Mucosa of stomach (tissue), 1 donor: ENCODE measurements around the gene SMG5.

Source experiments
- H3K27me3 ChIP-seq: one replicate; pipeline ENCODE4 v1.7.0; 2013; ENCODE audit warnings: mild to moderate bottlenecking, low read length; ENCODE audit not compliant: control insufficient read depth, insufficient read depth
- H3K36me3 ChIP-seq: one replicate; pipeline ENCODE4 v1.7.0; 2013; ENCODE audit warnings: low read length; ENCODE audit not compliant: control insufficient read depth, insufficient read depth
- H3K4me1 ChIP-seq: one replicate; pipeline ENCODE4 v1.7.0; 2013; ENCODE audit warnings: mild to moderate bottlenecking, low read length; ENCODE audit not compliant: control insufficient read depth, insufficient read depth
- H3K4me3 ChIP-seq: one replicate; pipeline ENCODE4 v1.7.0; 2013; ENCODE audit warnings: low read length
- H3K9ac ChIP-seq: one replicate; pipeline ENCODE4 v1.7.0; 2013; ENCODE audit warnings: mild to moderate bottlenecking, low read length, moderate library complexity
- H3K9me3 ChIP-seq: one replicate; pipeline ENCODE4 v1.7.0; 2013; ENCODE audit warnings: mild to moderate bottlenecking, low read length, moderate library complexity; ENCODE audit not compliant: control insufficient read depth
- donor health status: Pancreatic carcinoma.

The SMG5 gene

GRCh38 chr1:156293098-156293434, 10.4 kb upstream of the SMG5 start:
- Histone ChIP-seq H3K27me3 (no peaks in the 10 kb centered on the region), H3K36me3 (no peaks in the 10 kb centered on the region), H3K4me1 (peaks cover 21% of the 10 kb centered on the region), H3K4me3 (no peak overlapping the region), H3K9me3 (no peaks in the 10 kb centered on the region), H3K9ac (no peak overlapping the region)

DNA sequence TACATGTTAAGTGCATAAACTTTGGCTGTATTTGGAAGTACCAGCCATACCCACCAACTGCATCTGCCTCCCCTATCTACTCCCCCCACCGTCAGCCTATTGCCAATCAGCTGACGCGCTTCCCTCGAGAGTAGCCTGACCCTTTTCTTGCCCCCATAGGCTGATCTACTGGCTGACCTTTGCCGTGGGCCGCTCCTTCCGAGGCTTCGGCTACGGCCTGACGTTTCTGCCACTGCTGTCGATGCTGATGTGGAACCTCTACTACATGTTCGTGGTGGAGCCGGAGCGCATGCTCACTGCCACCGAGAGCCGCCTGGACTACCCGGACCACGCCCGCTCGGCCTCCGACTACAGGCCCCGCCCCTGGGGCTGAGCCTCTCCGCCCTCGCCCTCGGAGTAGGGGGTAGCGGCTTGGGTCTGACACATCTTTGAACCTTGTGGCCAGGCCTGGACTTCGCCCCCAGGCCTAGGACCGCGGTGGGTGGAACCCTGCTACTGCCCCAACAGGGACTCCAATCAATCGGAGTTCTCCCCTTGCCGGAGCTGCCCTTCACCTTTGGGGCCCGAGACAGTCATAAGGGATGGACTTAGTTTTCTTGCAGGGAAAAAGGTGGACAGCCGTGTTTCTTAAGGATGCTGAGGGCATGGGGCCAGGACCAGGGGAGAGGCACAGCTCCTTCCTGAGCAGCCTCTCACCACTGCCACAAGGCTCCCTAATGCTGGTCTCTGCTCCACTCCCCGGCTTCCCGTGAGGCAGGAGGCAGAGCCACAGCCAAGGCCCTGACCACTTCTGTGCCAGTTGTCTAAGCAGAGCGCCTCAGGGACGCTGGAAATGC, 8.8 kb upstream of the SMG5 start:
- Histone ChIP-seq H3K36me3 (no peaks in the 10 kb centered on the region), H3K4me3 (peak overlapping the region; percentile 60), H3K27me3 (no peaks in the 10 kb centered on the region), H3K4me1 (peaks cover 21% of the 10 kb centered on the region), H3K9me3 (no peaks in the 10 kb centered on the region), H3K9ac (peak overlapping the region; percentile 72)

GRCh38 chr1:156289857-156290256, 7.2 kb upstream of the SMG5 start:
- H3K36me3 ChIP-seq: no peaks in the 10 kb centered on the region
- H3K27me3 ChIP-seq: no peaks in the 10 kb centered on the region
- H3K4me3 ChIP-seq: no peak overlapping the region
- H3K4me1 ChIP-seq: peaks cover 16% of the 10 kb centered on the region
- H3K9ac ChIP-seq: no peak overlapping the region
- no peaks in the 10 kb centered on the region for H3K9me3 ChIP-seq

- Histone ChIP-seq H3K27me3 (no peaks in the 10 kb centered on the region), H3K36me3 (no peaks in the 10 kb centered on the region), H3K9me3 (no peaks in the 10 kb centered on the region), H3K9ac (no peak overlapping the region), H3K4me3 (no peak overlapping the region), H3K4me1 (peaks cover 21% of the 10 kb centered on the region)
These were observed 3.4 kb upstream of the SMG5 start for GRCh38 chr1:156286061-156286460.

- no peaks in the 10 kb centered on the region for H3K36me3 ChIP-seq
- no peaks in the 10 kb centered on the region for H3K9me3 ChIP-seq
- H3K27me3 ChIP-seq: no peaks in the 10 kb centered on the region
- H3K4me3 ChIP-seq: no peak overlapping the region
- no peak overlapping the region for H3K9ac ChIP-seq
- H3K4me1 ChIP-seq: peaks cover 22% of the 10 kb centered on the region
These were observed 2.8 kb upstream of the SMG5 start for GRCh38 chr1:156285437-156285836.

DNA sequence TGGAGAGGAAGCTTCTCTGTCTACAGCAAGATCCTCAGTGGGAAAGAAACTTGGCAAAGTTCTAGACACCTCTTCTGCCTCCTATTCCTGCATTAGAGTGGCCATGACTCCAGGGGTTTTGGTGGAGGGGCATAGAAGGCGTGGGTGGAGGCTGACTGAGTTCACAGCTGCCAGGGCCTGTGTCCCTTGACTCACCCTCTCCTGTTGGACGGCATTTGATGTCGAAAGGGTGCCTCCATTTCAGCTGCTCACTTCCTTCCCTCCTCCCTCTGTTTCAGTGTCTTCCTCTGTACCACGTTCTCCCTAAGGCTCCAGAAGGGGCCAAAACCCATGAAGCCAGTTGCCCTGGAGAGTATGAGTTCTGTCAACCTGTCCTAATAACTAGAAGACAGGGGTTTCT, 2.1 kb upstream of the SMG5 start:
- peak overlapping the region; percentile 50 for H3K9ac ChIP-seq
- H3K4me3 ChIP-seq: no peak overlapping the region
- H3K27me3 ChIP-seq: no peaks in the 10 kb centered on the region
- no peaks in the 10 kb centered on the region for H3K36me3 ChIP-seq
- peaks cover 26% of the 10 kb centered on the region for H3K4me1 ChIP-seq
- H3K9me3 ChIP-seq: no peaks in the 10 kb centered on the region

- no peaks in the 10 kb centered on the region for H3K9me3 ChIP-seq
- H3K4me1 ChIP-seq: peaks cover 26% of the 10 kb centered on the region
- H3K4me3 ChIP-seq: peak within 1 kb of the TSS; percentile 66
- H3K27me3 ChIP-seq: no peaks in the 10 kb centered on the region
- peak within 1 kb of the TSS; percentile 90 for H3K9ac ChIP-seq
- H3K36me3 ChIP-seq: no peaks in the 10 kb centered on the region
These were observed 1.5 kb upstream of the SMG5 start, which contains the start of gene TMEM79 for GRCh38 chr1:156284112-156284511. TMEM79 (plus strand) TSS chr1:156284325; CDS start chr1:156285227, 902 bp downstream.

DNA sequence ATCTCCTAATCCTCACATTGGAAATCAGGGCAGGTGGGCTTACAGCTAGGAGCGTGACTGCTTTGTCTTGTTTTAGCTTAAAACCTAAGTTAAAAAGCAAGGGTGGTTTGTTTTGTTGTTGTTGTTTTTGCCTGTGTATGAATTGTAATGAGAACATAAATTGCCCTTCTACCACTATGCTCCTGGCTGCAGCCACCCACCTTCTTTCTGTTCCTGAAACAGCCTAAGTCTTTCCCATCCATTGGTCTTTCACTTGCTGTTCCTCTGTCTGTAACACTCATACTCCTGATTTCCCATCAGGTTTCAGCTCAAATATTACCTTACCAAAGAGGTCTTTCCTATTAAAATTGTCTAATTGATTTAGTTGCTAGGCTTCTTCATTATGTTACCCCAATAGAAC, 896 bp upstream of the SMG5 start:
- peak overlapping the region; percentile 66 for H3K4me3 ChIP-seq
- H3K36me3 ChIP-seq: no peaks in the 10 kb centered on the region
- H3K9me3 ChIP-seq: no peaks in the 10 kb centered on the region
- H3K9ac ChIP-seq: peak overlapping the region; percentile 90
- H3K4me1 ChIP-seq: peaks cover 26% of the 10 kb centered on the region
- no peaks in the 10 kb centered on the region for H3K27me3 ChIP-seq

GRCh38 chr1:156281693-156282478, 739 bp downstream of the SMG5 start:
- Histone ChIP-seq H3K9me3 (no peaks in the 10 kb centered on the region), H3K9ac (peak overlapping the region; percentile 90), H3K27me3 (no peaks in the 10 kb centered on the region), H3K4me1 (peaks cover 26% of the 10 kb centered on the region), H3K36me3 (peaks cover 6% of the 10 kb centered on the region), H3K4me3 (peak overlapping the region; percentile 66)

DNA sequence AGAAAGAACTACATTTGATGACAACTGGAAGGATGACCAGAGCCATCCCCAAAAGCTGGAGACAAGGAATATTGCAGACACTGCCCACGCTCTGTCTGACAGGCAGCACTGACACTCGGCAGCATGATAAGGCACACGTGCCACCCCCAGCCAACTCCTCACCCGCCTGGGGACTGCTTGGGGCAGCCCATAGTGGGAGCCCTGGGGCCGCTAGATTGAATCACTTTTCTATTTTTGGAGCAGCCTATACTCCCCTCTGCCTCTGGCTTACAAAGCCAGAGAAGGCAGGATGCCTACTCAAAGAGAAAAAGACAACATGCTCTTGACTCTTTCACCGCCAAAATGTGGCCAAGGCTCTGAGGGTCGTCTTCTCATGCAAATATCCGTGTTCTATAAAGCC, 1.3 kb downstream of the SMG5 start:
- peak overlapping the region; percentile 66 for H3K4me3 ChIP-seq
- H3K36me3 ChIP-seq: peaks cover 9% of the 10 kb centered on the region
- no peaks in the 10 kb centered on the region for H3K9me3 ChIP-seq
- H3K9ac ChIP-seq: peak overlapping the region; percentile 90
- no peaks in the 10 kb centered on the region for H3K27me3 ChIP-seq
- peaks cover 26% of the 10 kb centered on the region for H3K4me1 ChIP-seq

DNA sequence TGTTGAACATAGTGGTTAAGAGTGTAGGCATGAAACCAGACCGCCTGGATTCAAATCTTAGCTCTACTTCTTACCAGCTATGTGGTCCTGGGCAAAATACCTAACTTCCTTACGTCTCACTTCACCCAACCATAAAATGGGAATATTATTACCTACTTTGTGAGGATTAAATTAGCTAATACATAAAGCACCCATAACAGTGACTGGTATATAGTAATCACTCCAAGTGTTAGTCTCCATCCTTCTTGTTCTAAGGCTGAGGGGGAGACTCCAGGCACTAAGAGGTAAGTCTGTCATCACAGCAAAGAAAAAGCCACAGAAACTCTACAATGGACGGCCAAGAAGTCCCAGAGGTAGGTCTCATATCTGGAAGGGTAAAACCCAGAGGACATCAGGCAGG, 2.8 kb downstream of the SMG5 start:
- H3K9ac ChIP-seq: no peak overlapping the region
- no peaks in the 10 kb centered on the region for H3K9me3 ChIP-seq
- peaks cover 9% of the 10 kb centered on the region for H3K36me3 ChIP-seq
- H3K4me1 ChIP-seq: peaks cover 26% of the 10 kb centered on the region
- H3K4me3 ChIP-seq: no peak overlapping the region
- no peaks in the 10 kb centered on the region for H3K27me3 ChIP-seq

GRCh38 chr1:156276966-156277381, 5.7 kb downstream of the SMG5 start:
- no peak overlapping the region for H3K9ac ChIP-seq
- no peak overlapping the region for H3K4me3 ChIP-seq
- H3K36me3 ChIP-seq: peaks cover 18% of the 10 kb centered on the region
- no peaks in the 10 kb centered on the region for H3K9me3 ChIP-seq
- H3K4me1 ChIP-seq: peaks cover 11% of the 10 kb centered on the region
- H3K27me3 ChIP-seq: no peaks in the 10 kb centered on the region
